IMR-90 (cell line): ENCODE measurements around the gene ZFP90. TPM values are rescaled to one million over a fixed set of nuclear protein-coding genes. Genes with fewer than 3 reads are reported as not detected.

Experiments used
- ATAC-seq: fragments of 200-7000 bp; cut with Tn5 transposase; 2 replicates; pipeline ENCODE4 v1.9.1; 2020; ENCODE audit warnings: low read depth, mild to moderate bottlenecking, moderate library complexity
- BruUV-seq: library from RNA; stranded (reverse); fragments of 400-500 nt; replicated peaks from 2 replicates; lab custom pipeline; 2021; lab: Mats Ljungman, UMichigan
- CTCF ChIA-PET: fragments of 300-600 bp; formaldehyde crosslinking; extraction: SDS; loops from one replicate; lab custom pipeline; 2021; ENCODE audit warnings: antibody characterized with exemption; lab: Yijun Ruan, JAX
- POLR2A ChIA-PET: fragments of 300-600 bp; sonication (Branson Sonifier 250); formaldehyde crosslinking; loops from one replicate; lab custom pipeline; 2022; ENCODE audit warnings: antibody characterized with exemption; ENCODE audit not compliant: unreplicated experiment; lab: Charles Lee
- DNase-seq: peaks from one replicate; pipeline ENCODE4 v3.0.0; 2013
- H2AFZ ChIP-seq: replicated peaks from 2 replicates; pipeline ENCODE3; 2013; ENCODE audit warnings: low read length, mild to moderate bottlenecking; ENCODE audit not compliant: poor library complexity
- H2AK5ac ChIP-seq: 2 replicates; pipeline ENCODE4 v1.6.1; 2013; ENCODE audit warnings: low read depth, low read length, inconsistent platforms
- H2AK9ac ChIP-seq: replicated peaks from 2 replicates; pipeline ENCODE3; 2013; ENCODE audit warnings: mild to moderate bottlenecking, low read depth, low read length, moderate library complexity; ENCODE audit not compliant: poor library complexity
- H2BK120ac ChIP-seq: 2 replicates; pipeline ENCODE4 v1.6.1; 2013; ENCODE audit warnings: low read depth, low read length, inconsistent platforms
- H2BK15ac ChIP-seq: 3 replicates; pipeline ENCODE4 v1.6.1; 2013; ENCODE audit warnings: low read depth, low read length, inconsistent platforms
- H2BK20ac ChIP-seq: 2 replicates; pipeline ENCODE4 v1.6.1; 2013; ENCODE audit warnings: low read depth, mild to moderate bottlenecking, inconsistent platforms, low read length, moderate library complexity
- H2BK5ac ChIP-seq: 2 replicates; pipeline ENCODE4 v1.6.1; 2013; ENCODE audit warnings: mild to moderate bottlenecking, low read depth, low read length, inconsistent platforms; ENCODE audit not compliant: poor library complexity, severe bottlenecking
- H3K14ac ChIP-seq: replicated peaks from 2 replicates; pipeline ENCODE4 v1.6.1; 2013; ENCODE audit warnings: low read depth, low read length, inconsistent platforms
- H3K18ac ChIP-seq: 2 replicates; pipeline ENCODE4 v1.6.1; 2013; ENCODE audit warnings: low read depth, low read length, control low read depth
- H3K23ac ChIP-seq: 2 replicates; pipeline ENCODE4 v1.6.1; 2013; ENCODE audit warnings: low read depth, low read length, inconsistent platforms
- H3K27ac ChIP-seq: 2 replicates; pipeline ENCODE4 v1.5.1; 2013; ENCODE audit warnings: mild to moderate bottlenecking, control low read depth, low read length; ENCODE audit not compliant: insufficient read depth
- H3K27me3 ChIP-seq: 2 replicates; pipeline ENCODE4 v1.6.1; 2013; ENCODE audit warnings: low read length; ENCODE audit not compliant: control insufficient read depth, insufficient read depth
- H3K36me3 ChIP-seq: 2 replicates; pipeline ENCODE4 v1.6.1; 2013; ENCODE audit warnings: low read length, mixed read lengths; ENCODE audit not compliant: control insufficient read depth, insufficient read depth
- H3K4ac ChIP-seq: 2 replicates; pipeline ENCODE4 v1.6.1; 2013; ENCODE audit warnings: low read depth, low read length, inconsistent platforms
- H3K4me1 ChIP-seq: 2 replicates; pipeline ENCODE4 v1.6.1; 2013; ENCODE audit warnings: low read length, mixed read lengths; ENCODE audit not compliant: control insufficient read depth, insufficient read depth
- H3K4me2 ChIP-seq: 2 replicates; pipeline ENCODE4 v1.6.1; 2013; ENCODE audit warnings: low read depth, mild to moderate bottlenecking, control low read depth, low read length, moderate library complexity
- H3K4me3 ChIP-seq: 2 replicates; pipeline ENCODE4 v1.5.1; 2013; ENCODE audit warnings: low read depth, mild to moderate bottlenecking, control low read depth, low read length, moderate library complexity; ENCODE audit not compliant: insufficient read depth
- H3K56ac ChIP-seq: 2 replicates; pipeline ENCODE4 v1.6.1; 2013; ENCODE audit warnings: low read length, inconsistent platforms; ENCODE audit not compliant: insufficient read depth; ENCODE audit errors: extremely low read depth
- H3K79me1 ChIP-seq, 2 experiments: 2 replicates each; pipeline ENCODE4 v1.6.1; 2013; ENCODE audit warnings: low read length in 2 of 2, inconsistent platforms in 1 of 2, low read depth in 1 of 2
- H3K9ac ChIP-seq: 2 replicates; pipeline ENCODE4 v1.6.1; 2013; ENCODE audit warnings: low read depth, low read length, control low read depth
- H3K9me1 ChIP-seq: 2 replicates; pipeline ENCODE4 v1.6.1; 2013; ENCODE audit warnings: low read length, inconsistent platforms; ENCODE audit not compliant: insufficient read depth
- H3K9me3 ChIP-seq: 2 replicates; pipeline ENCODE4 v1.6.1; 2013; ENCODE audit warnings: low read length; ENCODE audit not compliant: control insufficient read depth, insufficient read depth
- H4K20me1 ChIP-seq: 2 replicates; pipeline ENCODE4 v1.6.1; 2013; ENCODE audit warnings: low read length, inconsistent platforms; ENCODE audit not compliant: insufficient read depth
- H4K5ac ChIP-seq: 2 replicates; pipeline ENCODE4 v1.6.1; 2013; ENCODE audit warnings: mild to moderate bottlenecking, low read depth, low read length, control low read depth
- H4K8ac ChIP-seq, 2 experiments: 2 replicates each; pipeline ENCODE4 v1.6.1; 2013; ENCODE audit warnings: low read depth in 2 of 2, low read length in 2 of 2, control low read depth in 1 of 2, inconsistent platforms in 1 of 2
- H4K91ac ChIP-seq: 2 replicates; pipeline ENCODE4 v1.6.1; 2013; ENCODE audit warnings: low read depth, low read length, inconsistent platforms; ENCODE audit not compliant: insufficient read depth
- BHLHE40 ChIP-seq: fragments of 150-350 bp; IDR thresholded peaks from 2 replicates; pipeline ENCODE4 v1.6.1; 2016; ENCODE audit warnings: mild to moderate bottlenecking, low read depth, low read length
- CEBPB ChIP-seq: IDR thresholded peaks from 2 replicates; pipeline ENCODE4 v1.6.1; 2012; ENCODE audit warnings: low read depth, low read length, improper control_type of control experiment
- CHD1 ChIP-seq: IDR thresholded peaks from 2 replicates; pipeline ENCODE4 v1.6.1; 2012; ENCODE audit warnings: low read depth, low read length, improper control_type of control experiment
- ELK1 ChIP-seq: fragments of 150-350 bp; IDR thresholded peaks from 2 replicates; pipeline ENCODE4 v1.6.1; 2016; ENCODE audit warnings: low read depth, mild to moderate bottlenecking, low read length, moderate library complexity, borderline replicate concordance
- FOS ChIP-seq: fragments of 150-350 bp; IDR thresholded peaks from 2 replicates; pipeline ENCODE4 v1.6.1; 2016; ENCODE audit warnings: low read depth, low read length
- MAFK ChIP-seq: IDR thresholded peaks from 2 replicates; pipeline ENCODE4 v1.6.1; 2012; ENCODE audit warnings: low read depth, low read length, improper control_type of control experiment
- MAZ ChIP-seq: IDR thresholded peaks from 2 replicates; pipeline ENCODE4 v1.6.1; 2012; ENCODE audit warnings: low read depth, mild to moderate bottlenecking, low read length, improper control_type of control experiment, moderate library complexity, borderline replicate concordance
- MXI1 ChIP-seq: IDR thresholded peaks from 2 replicates; pipeline ENCODE4 v1.6.1; 2012; ENCODE audit warnings: low read depth, mild to moderate bottlenecking, low read length, moderate library complexity, borderline replicate concordance
- NFE2L2 ChIP-seq: fragments of 150-350 bp; IDR thresholded peaks from 2 replicates; pipeline ENCODE4 v1.6.1; 2016; ENCODE audit warnings: low read depth, mild to moderate bottlenecking, low read length
- POLR2A ChIP-seq: IDR thresholded peaks from 2 replicates; pipeline ENCODE4 v1.6.1; 2012; ENCODE audit warnings: mild to moderate bottlenecking, low read depth, low read length
- RAD21 ChIP-seq: IDR thresholded peaks from 2 replicates; pipeline ENCODE4 v1.6.1; 2012; ENCODE audit warnings: low read length, improper control_type of control experiment
- RCOR1 ChIP-seq: IDR thresholded peaks from 2 replicates; pipeline ENCODE4 v1.6.1; 2012; ENCODE audit warnings: mild to moderate bottlenecking, low read length, improper control_type of control experiment; ENCODE audit not compliant: insufficient replicate concordance
- RFX5 ChIP-seq: IDR thresholded peaks from 2 replicates; pipeline ENCODE4 v1.8.0; 2012; ENCODE audit warnings: low read depth, mild to moderate bottlenecking, low read length, moderate library complexity
- SMC3 ChIP-seq: fragments of 150-350 bp; IDR thresholded peaks from 2 replicates; pipeline ENCODE4 v1.6.1; 2016; ENCODE audit warnings: low read depth, mild to moderate bottlenecking, antibody characterized with exemption, low read length, moderate library complexity
- WGBS, 2 experiments: methylation state at CpG; one replicate each; pipeline versions ENCODE4 v1.1.5 to v1.1.7; 2013; ENCODE audit warnings: missing lambda C conversion rate in 2 of 2; ENCODE audit not compliant: insufficient read length in 1 of 2; ENCODE audit errors: extremely low coverage in 2 of 2; 5-methylcytosine and 5-hydroxymethylcytosine counted together
- dilution Hi-C: fragments of 300-500 bp; cut with HindIII; formaldehyde crosslinking; loops from one replicate; pipeline ENCODE4 v1.14.3; 2018; ENCODE audit warnings: low sequenced_read_pairs; ENCODE audit not compliant: unreplicated experiment
- in situ Hi-C: fragments of 300-500 bp; cut with MboI; formaldehyde crosslinking; loops from 3 replicates; pipeline ENCODE4 v1.14.3; 2019; ENCODE audit warnings: low sequenced_read_pairs, inconsistent platforms, mixed read lengths
- intact Hi-C: fragments of 100-400 bp; cut with micrococcal nuclease; formaldehyde crosslinking; loops from 2 replicates; pipeline ENCODE4 v1.10.0; 2022
- polyA plus RNA-seq, 3 experiments: library from polyadenylated mRNA; depleted of rRNA; stranded (reverse); fragments of >200 nt; gene quantifications; 2 replicates each; pipeline ENCODE4 v1.2.3, GENCODE V29; 2012; ENCODE audit warnings: low replicate concordance in 1 of 3
- total RNA-seq: library from RNA; depleted of rRNA; stranded (reverse); fragments of >200 nt; gene quantifications from 2 replicates; pipeline ENCODE4 v1.2.3, GENCODE V29; 2012
- TF ChIP-seq, protein P1 (sequence below): conservative IDR thresholded peaks from 2 replicates; pipeline ENCODE4 v1.5.1; 2012; ENCODE audit warnings: mild to moderate bottlenecking, low read depth, low read length, improper control_type of control experiment
- TF ChIP-seq, protein P2 (sequence below): fragments of 150-350 bp; IDR thresholded peaks from 2 replicates; pipeline ENCODE4 v1.6.1; 2017; ENCODE audit warnings: mild to moderate bottlenecking, antibody characterized with exemption, low read length, low read depth

The ZFP90 gene
- total and polyA plus RNA-seq, 2 of the 4 experiments (the other 2 are of a cell fraction) = 7.3 to 22.6 TPM

DNA sequence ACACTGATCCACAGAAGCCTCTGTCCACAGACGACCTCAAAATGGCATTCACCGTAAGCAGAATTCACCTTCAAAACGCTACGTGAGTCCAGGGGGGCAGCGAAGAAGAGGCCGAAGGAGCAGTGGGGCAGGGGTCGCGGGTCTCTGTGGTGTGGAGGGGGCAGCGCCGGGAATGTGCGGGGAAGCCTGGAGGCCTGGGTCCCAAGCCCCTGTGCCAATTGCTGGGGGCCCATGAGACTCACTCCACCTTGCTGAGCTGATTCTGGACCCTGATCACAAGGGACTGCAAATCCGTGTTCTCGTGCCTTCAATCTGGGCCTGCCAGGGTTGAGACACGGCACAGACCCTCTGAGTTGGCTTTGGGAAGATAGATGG is 47.5 kb upstream of the ZFP90 start:
- Histone ChIP-seq H3K27ac (no peak overlapping the region), H3K9ac (no peak overlapping the region), H3K9me3 (0 out of 2 replicates have a peak, but pooled peaks cover 2% of the 10 kb centered on the region), H4K91ac (no peak overlapping the region), H2BK15ac (no peak overlapping the region), H2AK5ac (no peak overlapping the region), H2AFZ (no peak overlapping the region), H3K79me1 (no peaks in the 10 kb centered on the region), H4K5ac (no peak overlapping the region), H2BK20ac (no peak overlapping the region), H3K23ac (no peak overlapping the region), H3K18ac (no peak overlapping the region), H2BK5ac (no peak overlapping the region), H3K4ac (no peak overlapping the region), H3K14ac (no peak overlapping the region), H3K36me3 (no peaks in the 10 kb centered on the region), H3K4me1 (no peaks in the 10 kb centered on the region), H3K4me3 (no peak overlapping the region), H2BK120ac (no peak overlapping the region), H2AK9ac (no peak overlapping the region), H4K8ac (no peak overlapping the region), H3K9me1 (no peaks in the 10 kb centered on the region), H3K27me3 (peaks cover 14% of the 10 kb centered on the region), H3K56ac (no peak overlapping the region), H3K4me2 (no peak overlapping the region), H4K20me1 (no peaks in the 10 kb centered on the region)
- no TSS peak for BruUV-seq
- in situ Hi-C loops (no loop called here), dilution Hi-C loops (no loop called here), intact Hi-C loops (no loop called here)
- DNase-seq (no peak), ATAC-seq (no peak)
- 68% methylated on average over 8 of the region's 14 CpGs; no CpG with 5 or more reads in 1 of the 2 experiments for WGBS, 2 experiments
- ChIA-PET CTCF (no interaction called here), POLR2A (no interaction called here)
- TF ChIP-seq RAD21 = no peak
- no peak for TF ChIP-seq BHLHE40
- TF ChIP-seq, protein P1, sequence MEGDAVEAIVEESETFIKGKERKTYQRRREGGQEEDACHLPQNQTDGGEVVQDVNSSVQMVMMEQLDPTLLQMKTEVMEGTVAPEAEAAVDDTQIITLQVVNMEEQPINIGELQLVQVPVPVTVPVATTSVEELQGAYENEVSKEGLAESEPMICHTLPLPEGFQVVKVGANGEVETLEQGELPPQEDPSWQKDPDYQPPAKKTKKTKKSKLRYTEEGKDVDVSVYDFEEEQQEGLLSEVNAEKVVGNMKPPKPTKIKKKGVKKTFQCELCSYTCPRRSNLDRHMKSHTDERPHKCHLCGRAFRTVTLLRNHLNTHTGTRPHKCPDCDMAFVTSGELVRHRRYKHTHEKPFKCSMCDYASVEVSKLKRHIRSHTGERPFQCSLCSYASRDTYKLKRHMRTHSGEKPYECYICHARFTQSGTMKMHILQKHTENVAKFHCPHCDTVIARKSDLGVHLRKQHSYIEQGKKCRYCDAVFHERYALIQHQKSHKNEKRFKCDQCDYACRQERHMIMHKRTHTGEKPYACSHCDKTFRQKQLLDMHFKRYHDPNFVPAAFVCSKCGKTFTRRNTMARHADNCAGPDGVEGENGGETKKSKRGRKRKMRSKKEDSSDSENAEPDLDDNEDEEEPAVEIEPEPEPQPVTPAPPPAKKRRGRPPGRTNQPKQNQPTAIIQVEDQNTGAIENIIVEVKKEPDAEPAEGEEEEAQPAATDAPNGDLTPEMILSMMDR = no peak
- no peak for TF ChIP-seq RFX5
- TF ChIP-seq MAZ = no peak
- TF ChIP-seq SMC3 = no peak
- TF ChIP-seq NFE2L2 = no peak
- TF ChIP-seq FOS = no peak
- no peak for TF ChIP-seq CEBPB
- TF ChIP-seq POLR2A = no peak
- TF ChIP-seq CHD1 = no peak
- TF ChIP-seq ELK1 = no peak
- TF ChIP-seq MXI1 = no peak
- TF ChIP-seq, protein P2, sequence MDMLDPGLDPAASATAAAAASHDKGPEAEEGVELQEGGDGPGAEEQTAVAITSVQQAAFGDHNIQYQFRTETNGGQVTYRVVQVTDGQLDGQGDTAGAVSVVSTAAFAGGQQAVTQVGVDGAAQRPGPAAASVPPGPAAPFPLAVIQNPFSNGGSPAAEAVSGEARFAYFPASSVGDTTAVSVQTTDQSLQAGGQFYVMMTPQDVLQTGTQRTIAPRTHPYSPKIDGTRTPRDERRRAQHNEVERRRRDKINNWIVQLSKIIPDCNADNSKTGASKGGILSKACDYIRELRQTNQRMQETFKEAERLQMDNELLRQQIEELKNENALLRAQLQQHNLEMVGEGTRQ = no peak
- TF ChIP-seq MAFK = no peak
- no peak for TF ChIP-seq RCOR1
